ENCODE measurements around the gene NDUFA3. TPM values are rescaled to one million over a fixed set of nuclear protein-coding genes. Genes with fewer than 3 reads are reported as not detected.

The NDUFA3 gene
- total RNA-seq: 25.6 and 48.0 TPM in 2 replicates

GRCh38 chr19:54102421-54103169 is at the start of gene NDUFA3:
Gene NDUFA3, plus strand, starts transcription at chr19:54102855. Its CDS starts 24 bp downstream, at chr19:54102879.

GRCh38 chr19:54063350-54064116 is 39.1 kb upstream of the NDUFA3 start, which contains the start of gene VSTM1:
Gene VSTM1, minus strand, starts transcription at chr19:54063897. Its CDS starts 120 bp downstream, at chr19:54063777.

GRCh38 chr19:54081032-54081431 is 21.6 kb upstream of the NDUFA3 start, which contains the start of gene TARM1:
Gene TARM1, minus strand, starts transcription at chr19:54081365. Its CDS starts 25 bp downstream, at chr19:54081340.

GRCh38 chr19:54100561-54100960 is 2.1 kb upstream of the NDUFA3 start, which contains the start of gene OSCAR:
Gene OSCAR, minus strand, starts transcription at chr19:54100803. Its CDS starts 11 bp downstream, at chr19:54100792.

GRCh38 chr19:54115109-54116063 is 12.7 kb downstream of the NDUFA3 start, which contains the start of the genes PRPF31 and TFPT:
Gene PRPF31, plus strand, starts transcription at chr19:54115754. Its CDS starts 2,525 bp downstream, at chr19:54118279.
Gene TFPT, minus strand, starts transcription at chr19:54115657. Its CDS starts 388 bp downstream, at chr19:54115269.

GRCh38 chr19:54137699-54138488 is 35.2 kb downstream of the NDUFA3 start, which contains the start of gene CNOT3:
Gene CNOT3, plus strand, starts transcription at chr19:54137762. Its CDS starts 5,217 bp downstream, at chr19:54142979.

Other genes starting within 250 kb of the NDUFA3 start
- 23.2 and 29.8 TPM in 2 replicates for gene MYADM, start 235.0 kb upstream of the NDUFA3 start, total RNA-seq
- not detected in 2 replicates for gene PRKCG, start 220.7 kb upstream of the NDUFA3 start, total RNA-seq
- gene CACNG7, start 193.6 kb upstream of the NDUFA3 start, total RNA-seq: not detected in 2 replicates
- gene CACNG8, start 139.9 kb upstream of the NDUFA3 start, total RNA-seq: not detected in 2 replicates
- gene CACNG6, start 111.2 kb upstream of the NDUFA3 start, total RNA-seq: not detected in 2 replicates
- gene VSTM1, start 39.0 kb upstream of the NDUFA3 start, total RNA-seq: not detected in 2 replicates
- not detected in 2 replicates for gene TARM1, start 21.5 kb upstream of the NDUFA3 start, total RNA-seq
- gene OSCAR, start 2.1 kb upstream of the NDUFA3 start, total RNA-seq: 0.70 and 1.7 TPM in 2 replicates
- 9.0 and 18.6 TPM in 2 replicates for gene TFPT, start 12.8 kb downstream of the NDUFA3 start, total RNA-seq
- 44.2 and 74.0 TPM in 2 replicates for gene PRPF31, start 12.9 kb downstream of the NDUFA3 start, total RNA-seq
- 12.9 and 18.3 TPM in 2 replicates for gene CNOT3, start 34.9 kb downstream of the NDUFA3 start, total RNA-seq
- 7.2 and 8.3 TPM in 2 replicates for gene LENG1, start 56.9 kb downstream of the NDUFA3 start, total RNA-seq
- 6.6 and 22.6 TPM in 2 replicates for gene TMC4, start 70.3 kb downstream of the NDUFA3 start, total RNA-seq
- gene MBOAT7, start 86.7 kb downstream of the NDUFA3 start, total RNA-seq: 73.7 and 97.3 TPM in 2 replicates
- 140 and 179 TPM in 2 replicates for gene TSEN34, start 88.5 kb downstream of the NDUFA3 start, total RNA-seq
- 2,479 and 2,533 TPM in 2 replicates for gene RPS9, start 98.0 kb downstream of the NDUFA3 start, total RNA-seq
- not detected in 2 replicates for gene LILRB3, start 120.2 kb downstream of the NDUFA3 start, total RNA-seq
- gene LILRA6, start 139.9 kb downstream of the NDUFA3 start, total RNA-seq: not detected in 2 replicates
- not detected in 2 replicates for gene LILRB5, start 154.4 kb downstream of the NDUFA3 start, total RNA-seq
- gene LILRB2, start 178.3 kb downstream of the NDUFA3 start, total RNA-seq: not detected in 2 replicates
- not detected in 2 replicates for gene LILRA5, start 210.3 kb downstream of the NDUFA3 start, total RNA-seq
- not detected in 2 replicates for gene LILRA4, start 236.3 kb downstream of the NDUFA3 start, total RNA-seq